ENCODE measurements around the gene FAM193A. TPM values are rescaled to one million over a fixed set of nuclear protein-coding genes. Genes with fewer than 3 reads are reported as not detected.

The FAM193A gene
- total RNA-seq, 6 donors from 2014 or later, result 23.7 to 87.0 (median 27.1) TPM

DNA sequence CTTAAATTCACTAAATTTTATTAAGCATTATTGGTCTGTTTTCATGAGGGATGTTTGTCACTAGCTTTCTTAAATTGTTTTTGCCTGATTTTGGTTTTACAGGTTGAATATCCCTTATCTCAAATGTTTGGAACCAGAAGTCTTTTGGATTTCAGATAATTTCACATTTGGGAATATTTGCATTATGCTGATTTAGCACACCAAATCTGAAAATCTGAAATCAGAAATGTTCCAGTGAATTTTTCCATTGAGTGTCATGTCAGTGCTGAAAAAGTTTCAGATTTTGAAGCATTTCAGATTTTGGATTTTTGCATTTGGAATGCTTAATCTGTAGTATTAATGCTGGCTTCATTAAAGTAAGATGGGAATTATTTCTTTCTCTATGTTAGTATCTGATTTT, 14.7 kb downstream of the FAM193A start:
- H3K4me3 ChIP-seq, result no peak overlapping the region
- no peak for TF ChIP-seq POLR2AphosphoS5 (IDR thresholded peaks at IDR 0.05)
- TF ChIP-seq EP300 (IDR thresholded peaks at IDR 0.05), result no peak
- no peak for TF ChIP-seq POLR2A (IDR thresholded peaks at IDR 0.05)
- TF ChIP-seq, protein P1, sequence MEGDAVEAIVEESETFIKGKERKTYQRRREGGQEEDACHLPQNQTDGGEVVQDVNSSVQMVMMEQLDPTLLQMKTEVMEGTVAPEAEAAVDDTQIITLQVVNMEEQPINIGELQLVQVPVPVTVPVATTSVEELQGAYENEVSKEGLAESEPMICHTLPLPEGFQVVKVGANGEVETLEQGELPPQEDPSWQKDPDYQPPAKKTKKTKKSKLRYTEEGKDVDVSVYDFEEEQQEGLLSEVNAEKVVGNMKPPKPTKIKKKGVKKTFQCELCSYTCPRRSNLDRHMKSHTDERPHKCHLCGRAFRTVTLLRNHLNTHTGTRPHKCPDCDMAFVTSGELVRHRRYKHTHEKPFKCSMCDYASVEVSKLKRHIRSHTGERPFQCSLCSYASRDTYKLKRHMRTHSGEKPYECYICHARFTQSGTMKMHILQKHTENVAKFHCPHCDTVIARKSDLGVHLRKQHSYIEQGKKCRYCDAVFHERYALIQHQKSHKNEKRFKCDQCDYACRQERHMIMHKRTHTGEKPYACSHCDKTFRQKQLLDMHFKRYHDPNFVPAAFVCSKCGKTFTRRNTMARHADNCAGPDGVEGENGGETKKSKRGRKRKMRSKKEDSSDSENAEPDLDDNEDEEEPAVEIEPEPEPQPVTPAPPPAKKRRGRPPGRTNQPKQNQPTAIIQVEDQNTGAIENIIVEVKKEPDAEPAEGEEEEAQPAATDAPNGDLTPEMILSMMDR (IDR thresholded peaks at IDR 0.05), result no peak

DNA sequence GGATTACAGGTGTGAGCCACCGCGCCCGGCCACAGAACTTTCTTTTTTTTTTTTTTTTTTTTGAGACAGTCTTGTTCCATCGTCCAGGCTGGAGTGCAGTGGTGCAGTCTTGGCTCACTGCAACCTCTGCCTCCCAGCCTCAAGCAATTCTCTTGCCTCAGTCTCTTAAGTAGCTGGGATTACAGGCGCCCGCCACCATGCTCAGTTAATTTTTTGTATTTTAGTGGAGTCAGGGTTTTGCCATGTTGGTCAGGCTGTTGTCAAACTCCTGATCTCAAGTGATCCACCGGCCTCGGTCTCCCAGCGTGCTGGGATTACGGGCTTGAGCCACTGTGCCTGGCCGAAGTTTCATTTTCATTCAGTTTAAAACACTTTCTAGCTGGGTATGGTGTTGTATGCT, 16.4 kb downstream of the FAM193A start:
- no peaks in the 10 kb centered on the region for H3K36me3 ChIP-seq
- H3K4me1 ChIP-seq, result peaks cover 0 to 7% (median under 1%) of the 10 kb centered on the region in 4 donors
- no peaks in the 10 kb centered on the region for H3K9me3 ChIP-seq
- DNase-seq (no peak), ATAC-seq (ENCODE audit: low FRiP score in 2 of 2) (no peak)
- no peak overlapping the region for H3K4me3 ChIP-seq
- TF ChIP-seq POLR2AphosphoS5 (IDR thresholded peaks at IDR 0.05) (no peak), EP300 (IDR thresholded peaks at IDR 0.05) (no peak), POLR2A (IDR thresholded peaks at IDR 0.05) (no peak)
- TF ChIP-seq, protein P1 (IDR thresholded peaks at IDR 0.05), result no peak
- 97% methylated on average over 11 of the region's 11 CpGs for WGBS, 2 donors
- no peaks in the 10 kb centered on the region for H3K27me3 ChIP-seq
- no peak overlapping the region for H3K27ac ChIP-seq

More for the DNA sequence above, 14.7 kb downstream of the FAM193A start:
- Histone ChIP-seq H3K36me3 (no peaks in the 10 kb centered on the region), H3K27me3 (no peaks in the 10 kb centered on the region), H3K27ac (no peak overlapping the region), H3K4me1 (peaks cover 0 to 4% (median 0%) of the 10 kb centered on the region in 4 donors), H3K9me3 (no peaks in the 10 kb centered on the region)
- no peak for DNase-seq
- no peak for ATAC-seq (ENCODE audit: low FRiP score in 2 of 2)

DNA sequence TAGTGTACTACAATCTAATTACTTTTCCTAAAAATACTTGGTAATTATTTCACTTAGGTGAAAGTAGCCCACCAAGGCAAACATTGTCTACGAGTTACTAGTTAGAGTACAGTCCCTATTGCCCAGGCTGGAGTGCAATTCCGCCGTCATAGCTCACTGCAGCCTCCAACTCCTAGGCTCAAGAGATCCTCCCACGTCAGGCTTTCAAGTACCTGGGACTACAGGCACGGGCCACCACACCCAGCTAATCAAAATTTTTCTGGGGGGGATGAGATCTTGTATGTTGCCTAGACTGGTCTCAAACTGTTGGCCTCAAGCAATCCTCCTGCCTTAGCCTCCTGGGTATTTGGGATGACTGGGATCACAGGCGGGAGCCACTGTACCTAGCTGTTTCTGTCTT, 21.9 kb downstream of the FAM193A start:
- 76 to 77% methylated on average over 4 to 6 of the region's 6 CpGs for WGBS, 2 donors
- DNase-seq (no peak), ATAC-seq (ENCODE audit: low FRiP score in 2 of 2) (no peak)
- no peak for TF ChIP-seq EP300 (IDR thresholded peaks at IDR 0.05)
- no peak for TF ChIP-seq POLR2AphosphoS5 (IDR thresholded peaks at IDR 0.05)
- TF ChIP-seq, protein P1 (IDR thresholded peaks at IDR 0.05), result no peak
- no peak for TF ChIP-seq POLR2A (IDR thresholded peaks at IDR 0.05)
- Histone ChIP-seq H3K4me1 (peaks cover 0 to 18% (median 7%) of the 10 kb centered on the region in 4 donors), H3K36me3 (no peaks in the 10 kb centered on the region), H3K4me3 (no peak overlapping the region), H3K27ac (no peak overlapping the region), H3K9me3 (no peaks in the 10 kb centered on the region), H3K27me3 (no peaks in the 10 kb centered on the region)

DNA sequence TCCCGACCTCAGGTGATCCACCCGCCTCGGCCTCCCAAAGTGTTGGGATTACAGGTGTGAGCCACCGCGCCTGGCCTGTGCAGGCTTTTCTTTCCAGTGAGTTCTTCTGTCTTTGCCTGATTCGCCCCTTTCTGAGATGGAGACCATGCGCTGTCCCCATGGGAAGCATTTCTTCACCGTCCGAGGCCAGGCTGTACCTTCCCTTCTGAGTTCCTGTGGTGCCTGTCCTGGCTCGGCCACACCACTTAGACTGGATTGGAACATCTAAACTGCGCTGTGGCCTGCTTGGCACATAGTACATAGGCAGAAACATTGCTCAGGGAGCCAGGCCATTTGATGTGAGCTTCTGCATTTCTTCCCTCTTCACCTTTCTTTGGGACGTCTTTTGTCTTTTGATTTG, 23.7 kb downstream of the FAM193A start:
- no peaks in the 10 kb centered on the region for H3K9me3 ChIP-seq
- H3K4me1 ChIP-seq, result peaks cover 0 to 18% (median 7%) of the 10 kb centered on the region in 4 donors
- ATAC-seq (ENCODE audit: low FRiP score in 2 of 2) (no peak), DNase-seq (no peak)
- no peaks in the 10 kb centered on the region for H3K27me3 ChIP-seq
- 97% methylated on average over 12 of the region's 12 CpGs for WGBS, 2 donors
- TF ChIP-seq POLR2A (IDR thresholded peaks at IDR 0.05) (no peak), EP300 (IDR thresholded peaks at IDR 0.05) (no peak), POLR2AphosphoS5 (IDR thresholded peaks at IDR 0.05) (no peak)
- TF ChIP-seq, protein P1 (IDR thresholded peaks at IDR 0.05), result no peak
- no peak overlapping the region for H3K27ac ChIP-seq
- H3K36me3 ChIP-seq, result no peaks in the 10 kb centered on the region
- H3K4me3 ChIP-seq, result no peak overlapping the region

DNA sequence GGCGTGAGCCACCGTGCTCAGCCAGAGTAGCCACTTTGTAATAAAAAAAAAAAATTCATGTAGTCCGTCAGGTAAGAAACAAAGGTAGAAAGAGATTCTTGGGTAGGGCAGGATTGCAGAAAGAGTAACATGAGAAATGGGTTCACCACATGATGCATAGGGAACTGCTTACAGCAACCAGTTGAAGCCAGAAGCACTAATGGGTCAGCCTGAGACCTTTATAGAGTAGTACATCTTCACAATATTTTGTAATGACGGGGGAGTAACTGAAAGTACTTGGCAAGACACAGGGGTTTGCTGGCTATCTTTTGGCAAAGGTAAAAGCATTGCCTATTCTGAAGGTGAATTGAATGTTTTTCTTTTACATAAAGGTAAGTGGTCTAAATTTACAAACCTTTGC, 29.1 kb downstream of the FAM193A start:
- ATAC-seq (ENCODE audit: low FRiP score in 2 of 2), result no peak
- no peak overlapping the region for H3K4me3 ChIP-seq
- no peak for DNase-seq
- no peaks in the 10 kb centered on the region for H3K27me3 ChIP-seq
- no peak for TF ChIP-seq POLR2A (IDR thresholded peaks at IDR 0.05)
- TF ChIP-seq, protein P1 (IDR thresholded peaks at IDR 0.05), result no peak
- no peak for TF ChIP-seq POLR2AphosphoS5 (IDR thresholded peaks at IDR 0.05)
- TF ChIP-seq EP300 (IDR thresholded peaks at IDR 0.05), result no peak
- WGBS, 2 donors, result 95 to 99% methylated on average over 4 of the region's 4 CpGs
- no peaks in the 10 kb centered on the region for H3K9me3 ChIP-seq
- peaks cover 0 to 4% (median 0%) of the 10 kb centered on the region in 4 donors for H3K36me3 ChIP-seq
- H3K4me1 ChIP-seq, result peaks cover 4 to 8% (median 6%) of the 10 kb centered on the region in 4 donors
- H3K27ac ChIP-seq, result no peak overlapping the region
